A673 (cell line): ENCODE data around the gene STX1A. TPM values are rescaled to one million over a fixed set of nuclear protein-coding genes. Genes with fewer than 3 reads are reported as not detected.
"Not testable (repeated sequence)": the region's sequence is repeated elsewhere in the genome, so short reads cannot be mapped to it uniquely, and the experiment has no call there.

Experiments
- BruUV-seq: library from RNA; stranded (reverse); fragments of 400-500 nt; replicated peaks from 2 replicates; lab custom pipeline; 2021; lab: Mats Ljungman, UMichigan
- CTCF ChIA-PET: fragments of 300-600 bp; sonication (Branson Sonifier 250); formaldehyde crosslinking; loops from one replicate; lab custom pipeline; 2022; ENCODE audit warnings: antibody characterized with exemption; lab: Charles Lee
- POLR2A ChIA-PET: fragments of 300-600 bp; sonication (Branson Sonifier 250); formaldehyde crosslinking; loops from one replicate; lab custom pipeline; 2022; ENCODE audit warnings: antibody characterized with exemption; ENCODE audit not compliant: low non-redundant PET; lab: Charles Lee
- DNase-seq: peaks from one replicate; pipeline ENCODE4 v3.0.0-alpha.2; 2015; ENCODE audit warnings: low spot score
- H3K27ac ChIP-seq: fragments of 200-600 bp; sonication (generic); 2 replicates; pipeline ENCODE4 v1.5.1; 2016; ENCODE audit warnings: mixed run types, low read depth, mild to moderate bottlenecking, mixed read lengths, antibody characterized with exemption, low read length; ENCODE audit not compliant: poor library complexity, severe bottlenecking
- H3K27me3 ChIP-seq: fragments of 200-600 bp; sonication (generic); replicated peaks from 2 replicates; pipeline ENCODE4 v1.6.1; 2017; ENCODE audit warnings: mixed run types, low read depth, mild to moderate bottlenecking, mixed read lengths, antibody characterized with exemption, low read length; ENCODE audit not compliant: insufficient read depth, poor library complexity
- H3K36me3 ChIP-seq: fragments of 200-600 bp; sonication (generic); 2 replicates; pipeline ENCODE4 v1.6.1; 2016; ENCODE audit warnings: mixed run types, mild to moderate bottlenecking, mixed read lengths, antibody characterized with exemption, low read length; ENCODE audit not compliant: insufficient read depth, poor library complexity, severe bottlenecking
- H3K4me1 ChIP-seq: fragments of 200-600 bp; sonication (generic); 2 replicates; pipeline ENCODE4 v1.6.1; 2017; ENCODE audit warnings: mixed run types, mild to moderate bottlenecking, mixed read lengths, antibody characterized with exemption, low read length; ENCODE audit not compliant: insufficient read depth, poor library complexity, severe bottlenecking
- H3K4me3 ChIP-seq: fragments of 200-600 bp; sonication (generic); 2 replicates; pipeline ENCODE4 v1.5.1; 2016; ENCODE audit warnings: low read depth, mixed run types, mild to moderate bottlenecking, mixed read lengths, low read length; ENCODE audit not compliant: poor library complexity, severe bottlenecking
- H3K9me3 ChIP-seq: fragments of 200-600 bp; sonication (generic); 2 replicates; pipeline ENCODE4 v1.6.1; 2016; ENCODE audit warnings: mixed run types, low read depth, mild to moderate bottlenecking, mixed read lengths, antibody characterized with exemption, low read length; ENCODE audit not compliant: poor library complexity, severe bottlenecking
- EZH2 ChIP-seq: fragments of 200-600 bp; sonication (generic); IDR thresholded peaks from 2 replicates; pipeline ENCODE4 v1.6.1; 2017; ENCODE audit warnings: borderline replicate concordance, low read depth, mild to moderate bottlenecking, mixed read lengths, antibody characterized with exemption, low read length; ENCODE audit not compliant: poor library complexity, severe bottlenecking
- intact Hi-C: fragments of 100-400 bp; cut with micrococcal nuclease; formaldehyde crosslinking; loops from one replicate; pipeline ENCODE4 v1.10.0; 2022; ENCODE audit not compliant: unreplicated experiment
- total RNA-seq: library from RNA; stranded (reverse); gene quantifications from 2 replicates; pipeline ENCODE4 v1.2.3, GENCODE V29; 2021
- TF ChIP-seq, protein P1 (sequence below): fragments of 300-800, 200-600 bp; sonication (generic); conservative IDR thresholded peaks from 2 replicates; pipeline ENCODE4 v1.5.1; 2017; ENCODE audit warnings: low read depth, mild to moderate bottlenecking, antibody characterized with exemption, low read length, moderate library complexity, mixed read lengths

The STX1A gene
- total RNA-seq, 1 experiment from 2014 or later: 47.1 TPM

DNA sequence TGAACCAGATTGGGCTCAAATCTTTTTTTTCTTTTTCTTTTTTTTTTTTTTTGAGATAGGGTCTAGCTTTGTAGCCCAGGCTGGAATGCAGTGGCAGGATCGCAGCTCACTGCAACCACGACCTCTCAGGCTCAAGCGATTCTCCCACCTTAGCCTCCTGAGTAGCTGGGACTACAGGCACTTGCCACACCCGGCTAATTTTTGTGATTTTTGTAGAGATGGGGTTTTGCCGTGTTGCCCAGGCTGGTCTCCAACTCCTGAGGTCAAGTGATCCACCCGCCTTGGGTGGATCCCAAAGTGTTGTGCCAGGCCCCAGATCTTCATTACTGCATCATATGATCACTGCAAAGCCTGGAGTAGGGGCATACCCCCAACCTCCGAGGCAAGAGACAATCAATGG lies 39.0 kb downstream of the STX1A start:
- Histone ChIP-seq H3K4me1 (peaks cover 16% of the 10 kb centered on the region), H3K4me3 (no peak overlapping the region), H3K27ac (no peak overlapping the region), H3K36me3 (peaks cover 6% of the 10 kb centered on the region), H3K9me3 (no peaks in the 10 kb centered on the region), H3K27me3 (no peaks in the 10 kb centered on the region)
- ChIA-PET POLR2A (no interaction called here), CTCF (no interaction called here)
- TF ChIP-seq EZH2: no peak
- TF ChIP-seq, protein P1, sequence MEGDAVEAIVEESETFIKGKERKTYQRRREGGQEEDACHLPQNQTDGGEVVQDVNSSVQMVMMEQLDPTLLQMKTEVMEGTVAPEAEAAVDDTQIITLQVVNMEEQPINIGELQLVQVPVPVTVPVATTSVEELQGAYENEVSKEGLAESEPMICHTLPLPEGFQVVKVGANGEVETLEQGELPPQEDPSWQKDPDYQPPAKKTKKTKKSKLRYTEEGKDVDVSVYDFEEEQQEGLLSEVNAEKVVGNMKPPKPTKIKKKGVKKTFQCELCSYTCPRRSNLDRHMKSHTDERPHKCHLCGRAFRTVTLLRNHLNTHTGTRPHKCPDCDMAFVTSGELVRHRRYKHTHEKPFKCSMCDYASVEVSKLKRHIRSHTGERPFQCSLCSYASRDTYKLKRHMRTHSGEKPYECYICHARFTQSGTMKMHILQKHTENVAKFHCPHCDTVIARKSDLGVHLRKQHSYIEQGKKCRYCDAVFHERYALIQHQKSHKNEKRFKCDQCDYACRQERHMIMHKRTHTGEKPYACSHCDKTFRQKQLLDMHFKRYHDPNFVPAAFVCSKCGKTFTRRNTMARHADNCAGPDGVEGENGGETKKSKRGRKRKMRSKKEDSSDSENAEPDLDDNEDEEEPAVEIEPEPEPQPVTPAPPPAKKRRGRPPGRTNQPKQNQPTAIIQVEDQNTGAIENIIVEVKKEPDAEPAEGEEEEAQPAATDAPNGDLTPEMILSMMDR: no peak
- no peak for DNase-seq
- intact Hi-C loops: no loop called here
- no TSS peak for BruUV-seq

DNA sequence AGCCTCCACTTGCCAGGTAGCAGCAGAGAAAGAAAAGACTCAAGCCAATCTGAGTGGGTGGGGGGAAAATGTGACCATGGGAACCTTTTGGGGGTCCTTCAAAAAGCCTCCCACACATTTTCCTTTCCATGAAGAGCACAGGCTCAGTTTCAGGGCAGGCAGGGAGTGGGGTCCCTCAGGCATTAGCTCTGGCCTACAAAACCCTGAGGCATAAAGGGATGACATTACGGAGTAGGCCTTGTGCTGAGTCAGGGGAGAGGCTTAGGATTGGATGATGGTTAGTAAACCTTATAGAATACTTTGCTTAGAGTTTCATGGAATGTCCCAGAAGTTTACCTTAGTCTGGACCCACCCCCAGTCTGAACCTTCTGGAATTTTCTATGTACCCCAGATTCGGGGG lies 39.8 kb downstream of the STX1A start:
- ChIA-PET CTCF (no interaction called here), POLR2A (no interaction called here)
- intact Hi-C loops: no loop called here
- Histone ChIP-seq H3K4me3 (no peak overlapping the region), H3K27ac (no peak overlapping the region), H3K36me3 (peaks cover 6% of the 10 kb centered on the region), H3K4me1 (peaks cover 16% of the 10 kb centered on the region), H3K9me3 (no peaks in the 10 kb centered on the region), H3K27me3 (no peaks in the 10 kb centered on the region)
- BruUV-seq: no TSS peak
- DNase-seq: no peak
- TF ChIP-seq EZH2: no peak
- TF ChIP-seq, protein P1: no peak

DNA sequence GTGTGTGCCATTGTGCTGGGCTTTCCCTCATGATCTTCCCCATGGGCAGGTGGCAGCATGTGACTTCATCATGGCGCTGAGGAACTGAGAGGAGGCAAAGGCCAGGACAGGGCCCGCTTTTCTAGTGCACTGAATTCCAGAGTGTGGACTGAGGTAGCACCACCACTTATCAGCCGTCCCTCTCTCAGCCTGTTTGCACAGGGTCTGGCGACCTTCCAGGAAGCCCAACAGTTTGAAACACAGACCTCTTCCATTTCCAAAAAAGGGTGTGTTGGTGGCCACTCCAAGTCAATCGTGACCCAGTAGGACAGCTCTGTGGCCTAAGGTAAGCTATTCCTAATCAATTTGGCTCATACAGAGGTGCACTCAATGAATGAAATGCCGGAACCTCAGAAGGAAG lies 40.6 kb downstream of the STX1A start:
- BruUV-seq: no TSS peak
- ChIA-PET POLR2A (no interaction called here), CTCF (interaction anchor here (1.2 kb wide), 1 partner anchor 72 kb away, joined by 3 read pairs; no protein-coding TSS in a partner anchor)
- DNase-seq: no peak
- H3K27ac ChIP-seq: no peak overlapping the region
- no peak overlapping the region for H3K4me3 ChIP-seq
- H3K4me1 ChIP-seq: peaks cover 16% of the 10 kb centered on the region
- no peaks in the 10 kb centered on the region for H3K9me3 ChIP-seq
- intact Hi-C loops: no loop called here
- TF ChIP-seq, protein P1: no peak
- no peak for TF ChIP-seq EZH2
- H3K27me3 ChIP-seq: no peaks in the 10 kb centered on the region
- H3K36me3 ChIP-seq: peaks cover 6% of the 10 kb centered on the region

DNA sequence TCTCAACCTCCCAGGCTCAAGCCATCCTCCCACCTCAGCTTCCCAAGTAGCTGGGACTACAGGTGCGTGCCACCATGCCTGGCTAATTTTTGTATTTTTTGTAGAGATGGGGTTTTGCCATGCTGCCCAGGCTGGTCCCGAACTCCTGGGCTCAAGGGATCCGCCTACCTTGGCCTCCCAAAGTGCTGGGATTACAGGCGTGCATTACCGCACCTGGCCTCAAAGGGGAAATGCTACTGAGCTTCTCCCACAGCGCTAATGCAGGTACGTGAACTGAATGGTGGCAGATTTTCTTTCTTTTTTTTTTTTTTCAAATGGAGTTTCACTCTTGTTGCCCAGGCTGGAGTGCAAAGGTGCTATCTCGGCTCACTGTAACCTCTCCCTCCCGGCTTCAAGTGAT lies 43.4 kb downstream of the STX1A start:
- H3K27me3 ChIP-seq, BruUV-seq, H3K27ac ChIP-seq, DNase-seq, H3K4me3 ChIP-seq, intact Hi-C loops, H3K9me3 ChIP-seq, POLR2A ChIA-PET, CTCF ChIA-PET, H3K36me3 ChIP-seq: not testable (repeated sequence)
- H3K4me1 ChIP-seq: peaks cover 10% of the 10 kb centered on the region
